GM21360 (cell line): ENCODE results near the gene MSI2.

Experiments
- ATAC-seq: cut with Tn5 transposase; IDR thresholded peaks from one replicate; pipeline ENCODE4 v1.9.1; 2021; ENCODE audit warnings: mild to moderate bottlenecking, moderate library complexity; ENCODE audit not compliant: unreplicated experiment

The MSI2 gene

DNA sequence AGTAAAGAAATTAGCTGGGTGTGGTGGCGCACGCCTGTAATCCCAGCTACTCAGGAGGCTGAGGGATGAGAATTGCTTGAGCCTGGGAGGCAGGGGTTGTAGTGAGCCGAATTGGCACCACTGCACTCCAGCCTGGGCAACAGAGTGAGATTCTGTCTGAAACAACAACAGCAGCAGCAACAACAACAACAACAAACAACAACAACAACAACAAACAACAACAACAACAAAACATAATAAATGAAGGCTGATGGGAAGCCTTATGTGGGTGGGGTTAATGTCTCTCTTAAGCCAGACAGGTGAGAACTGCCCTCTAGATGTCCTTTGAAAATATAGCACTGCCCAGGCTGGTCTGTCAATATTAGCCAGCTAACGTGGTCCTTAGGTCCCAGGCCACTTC lies 107.3 kb downstream of the MSI2 start:
- ATAC-seq: no peak

DNA sequence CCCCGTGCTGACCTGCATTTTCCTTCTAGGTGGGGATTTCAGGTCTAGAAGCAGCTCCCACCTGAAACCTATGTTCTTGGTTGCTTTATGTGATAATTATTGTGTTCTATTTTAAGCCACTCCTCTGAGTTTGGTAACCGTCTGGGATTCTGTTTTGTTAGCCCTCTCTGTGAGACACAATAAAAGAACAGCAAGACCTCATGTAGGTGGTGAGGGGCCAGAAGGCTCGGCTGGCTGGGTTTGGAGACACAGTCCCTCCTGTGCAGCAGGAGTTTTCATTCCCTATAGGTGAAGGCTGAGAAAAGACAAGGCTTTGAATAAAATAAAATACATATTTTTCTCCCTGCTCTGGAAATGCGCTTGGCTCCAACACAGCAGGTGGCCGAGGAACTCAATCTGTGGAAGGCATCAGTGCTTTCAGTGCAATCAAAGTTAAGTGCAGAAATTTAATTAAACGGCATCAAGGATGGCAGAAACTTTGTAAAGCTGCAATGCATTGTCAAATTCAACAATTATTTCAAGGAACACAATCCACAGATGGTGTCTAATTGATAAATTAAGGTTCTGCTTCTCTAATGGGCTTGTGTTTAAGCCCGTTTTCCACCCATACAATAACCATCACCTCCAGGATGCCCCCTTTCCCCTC lies 107.8 kb downstream of the MSI2 start:
- ATAC-seq: no peak

DNA sequence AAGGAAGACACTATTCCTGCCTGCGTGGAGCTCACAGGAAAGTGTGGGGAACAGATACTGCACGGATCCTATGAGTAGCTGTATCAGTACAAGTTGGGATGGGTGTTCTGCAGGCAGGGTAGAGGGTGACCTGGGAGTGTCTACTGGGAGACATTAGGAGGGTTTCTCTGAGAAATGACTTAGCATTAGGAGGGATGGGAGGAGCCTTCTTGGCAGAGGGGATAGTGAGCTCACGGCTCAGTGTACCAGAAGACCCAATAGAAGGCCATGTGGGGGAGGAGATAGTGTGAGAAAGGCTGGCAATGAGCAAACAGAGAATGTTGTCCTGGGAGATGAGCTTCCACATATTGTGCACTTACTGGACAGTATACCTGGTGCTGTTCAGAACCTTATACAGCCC lies 109.1 kb downstream of the MSI2 start:
- no peak for ATAC-seq

DNA sequence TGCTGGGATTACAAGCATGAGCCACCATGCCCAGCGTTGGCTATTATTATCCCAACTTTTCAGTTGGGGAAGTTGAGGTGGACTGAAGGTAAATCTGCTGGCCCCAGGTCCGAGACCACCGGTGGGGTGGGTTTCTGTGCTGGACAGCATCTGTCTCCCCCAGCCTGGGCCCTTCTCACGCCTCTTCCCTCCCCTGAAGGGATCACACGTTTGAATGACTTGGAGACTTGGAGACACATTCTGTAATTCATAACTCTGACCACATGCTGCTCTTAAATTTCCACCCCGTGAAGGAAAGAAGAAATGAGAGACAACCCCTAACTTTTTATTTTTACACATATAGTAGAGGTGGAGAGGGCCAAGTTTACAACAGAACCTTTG lies 109.8 kb downstream of the MSI2 start:
- ATAC-seq: no peak

DNA sequence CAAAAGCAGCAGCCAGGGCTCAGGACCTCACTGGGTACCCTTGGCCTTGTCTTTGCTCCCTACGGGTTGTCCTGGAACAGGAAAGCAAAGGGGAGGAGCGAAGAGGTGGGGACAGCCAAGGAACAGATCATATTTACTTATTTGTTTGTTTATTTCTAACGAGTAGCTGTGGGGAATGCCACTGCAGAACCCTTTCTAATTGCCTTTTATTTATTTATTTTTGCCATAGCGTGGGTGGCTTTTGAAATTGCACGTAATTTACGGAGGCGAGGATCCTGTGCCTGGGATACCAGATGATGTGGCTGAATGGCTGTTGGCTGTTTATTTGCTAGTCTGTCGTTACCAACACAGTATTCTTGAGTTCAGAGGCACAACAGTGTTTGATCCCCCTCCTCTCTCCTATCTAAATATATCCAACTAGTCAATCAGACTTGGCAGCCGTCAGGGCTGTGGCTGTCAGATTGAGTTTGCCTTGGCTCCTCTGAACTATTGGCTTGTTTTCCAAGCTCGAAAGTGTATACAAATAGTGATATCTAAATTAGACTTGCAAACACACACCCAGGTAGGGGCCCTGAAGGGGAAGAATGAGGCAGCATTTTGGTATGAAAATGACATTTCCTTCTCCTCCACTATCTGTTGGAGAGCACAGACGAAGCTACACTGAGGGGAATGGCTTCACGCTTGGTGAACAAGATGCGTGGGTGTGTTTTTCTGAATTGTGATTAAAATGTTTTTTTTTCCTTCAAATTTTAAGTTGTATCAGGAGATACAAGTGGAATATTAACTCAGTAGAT lies 110.4 kb downstream of the MSI2 start:
- ATAC-seq: no peak

GRCh38 chr17:57368637-57369336 lies 112.5 kb downstream of the MSI2 start:
- ATAC-seq: no peak

DNA sequence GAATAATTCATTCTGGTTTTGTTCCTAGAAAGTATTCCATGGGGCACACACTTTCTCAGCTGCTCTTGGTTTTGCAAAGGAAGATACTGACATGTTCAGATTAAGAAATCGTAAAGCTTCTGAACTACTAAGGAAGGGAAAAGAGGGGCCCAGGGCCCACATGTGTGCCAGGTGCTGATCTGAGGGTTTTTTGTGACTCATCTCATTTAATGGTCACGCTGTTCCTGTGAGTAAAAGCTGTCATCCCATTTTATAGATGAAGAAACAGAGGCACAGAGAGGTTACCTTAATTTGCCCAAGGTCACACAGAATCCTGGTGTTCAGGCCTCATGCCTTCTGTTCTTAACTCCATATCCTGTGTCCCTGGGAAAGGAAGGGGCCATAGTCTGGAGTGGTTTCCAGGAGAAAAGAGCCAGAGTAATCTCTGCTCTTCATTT lies 113.2 kb downstream of the MSI2 start:
- no peak for ATAC-seq

DNA sequence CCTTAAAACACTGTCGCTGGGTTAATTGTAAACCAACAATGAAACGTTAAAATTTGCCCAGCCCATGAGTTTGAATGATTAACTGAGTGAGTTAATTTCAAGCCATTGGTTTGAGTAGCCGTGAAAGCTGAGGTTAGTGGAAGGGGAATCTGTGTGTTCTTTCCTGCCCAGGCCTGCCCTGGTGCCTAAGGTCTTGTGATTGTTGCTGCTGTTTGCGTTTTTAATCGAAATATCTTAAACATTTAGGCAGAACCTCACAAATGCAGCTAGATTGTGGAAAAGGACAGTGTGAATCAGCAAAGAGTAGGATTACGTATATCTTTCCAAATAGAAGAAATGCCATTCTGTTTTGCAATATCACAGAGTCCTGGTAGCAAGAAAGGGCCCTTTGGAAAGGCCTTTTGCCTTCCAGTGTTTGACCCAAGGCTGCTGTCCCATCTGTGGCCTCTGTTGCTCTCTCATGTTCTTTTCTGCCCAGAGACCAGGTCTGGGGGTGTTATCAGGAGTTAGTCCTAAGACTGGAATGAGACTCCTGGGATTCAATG lies 113.8 kb downstream of the MSI2 start:
- ATAC-seq: no peak

DNA sequence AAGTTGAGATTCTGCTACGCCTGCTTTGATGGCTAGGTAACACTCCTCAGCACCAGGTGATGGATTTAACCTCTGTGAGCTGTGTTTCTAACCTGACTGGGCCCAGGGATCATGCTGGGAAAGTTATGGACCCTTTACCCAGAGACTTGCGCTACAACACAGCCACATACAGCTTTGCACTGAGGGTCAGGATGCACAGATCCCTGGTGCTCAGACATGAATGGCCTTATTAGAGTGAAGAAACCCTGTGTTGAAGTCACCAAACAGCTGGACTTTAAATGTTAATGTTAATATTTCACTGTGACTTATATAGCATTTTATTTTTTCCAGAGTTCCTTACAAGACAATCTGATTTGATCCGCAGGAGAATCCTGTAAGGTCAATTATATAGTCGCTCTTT lies 114.3 kb downstream of the MSI2 start:
- no peak for ATAC-seq

DNA sequence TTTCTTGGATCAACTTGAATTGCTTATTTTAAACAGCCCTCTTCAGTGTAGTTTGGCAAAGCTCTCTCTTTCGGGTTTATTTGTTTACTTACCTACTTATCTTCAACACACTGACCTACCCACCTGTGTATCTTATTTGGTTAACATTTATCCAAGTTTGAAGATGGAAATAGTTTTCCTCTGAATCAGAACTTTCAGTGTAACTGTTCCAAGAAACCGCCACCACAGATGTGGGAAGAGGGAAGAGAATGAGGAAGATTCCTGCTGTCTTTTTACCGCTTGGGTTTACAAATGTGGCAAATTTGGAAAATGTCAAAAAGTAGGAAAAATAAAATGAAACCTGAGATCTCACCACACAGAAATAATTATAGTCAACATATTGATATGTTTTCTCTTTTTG lies 115.8 kb downstream of the MSI2 start:
- no peak for ATAC-seq

DNA sequence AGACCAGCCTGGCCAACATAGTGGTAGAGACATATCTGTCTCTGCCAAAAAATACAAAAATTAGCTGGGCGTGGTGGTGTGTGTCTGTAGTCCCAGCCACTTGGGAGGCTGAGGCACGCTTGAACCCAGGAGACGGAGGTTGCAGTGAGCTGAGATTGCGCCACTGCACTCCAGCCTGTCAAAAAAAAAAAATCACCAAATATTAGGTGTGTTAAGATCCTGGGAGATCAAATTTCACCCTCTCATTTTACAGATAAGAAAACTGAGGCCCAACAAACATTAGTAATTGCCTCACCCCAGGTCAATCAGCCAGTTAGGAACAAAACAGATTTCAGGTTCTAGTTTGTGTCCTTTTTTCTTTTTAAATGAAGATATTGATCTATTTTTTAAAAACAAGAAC lies 116.7 kb downstream of the MSI2 start:
- ATAC-seq: no peak

DNA sequence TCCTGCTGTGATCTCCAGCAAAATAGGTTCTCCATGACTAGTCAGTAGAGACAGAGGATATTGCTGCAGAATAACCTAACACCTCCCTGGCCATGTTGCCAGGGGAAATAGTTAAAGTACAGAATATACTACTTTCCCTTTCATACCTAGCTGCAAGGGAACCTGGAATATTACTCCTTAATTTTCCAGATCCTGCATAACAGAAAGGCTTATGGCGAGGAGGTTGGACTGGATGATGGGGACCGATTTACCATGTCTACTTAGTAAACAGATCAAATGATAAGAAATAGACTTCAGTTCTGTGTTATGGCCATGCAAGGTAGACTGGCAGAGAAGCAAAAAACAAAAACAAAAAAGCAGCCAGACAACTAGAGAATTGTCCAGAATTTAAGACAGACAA lies 117.4 kb downstream of the MSI2 start:
- no peak for ATAC-seq

DNA sequence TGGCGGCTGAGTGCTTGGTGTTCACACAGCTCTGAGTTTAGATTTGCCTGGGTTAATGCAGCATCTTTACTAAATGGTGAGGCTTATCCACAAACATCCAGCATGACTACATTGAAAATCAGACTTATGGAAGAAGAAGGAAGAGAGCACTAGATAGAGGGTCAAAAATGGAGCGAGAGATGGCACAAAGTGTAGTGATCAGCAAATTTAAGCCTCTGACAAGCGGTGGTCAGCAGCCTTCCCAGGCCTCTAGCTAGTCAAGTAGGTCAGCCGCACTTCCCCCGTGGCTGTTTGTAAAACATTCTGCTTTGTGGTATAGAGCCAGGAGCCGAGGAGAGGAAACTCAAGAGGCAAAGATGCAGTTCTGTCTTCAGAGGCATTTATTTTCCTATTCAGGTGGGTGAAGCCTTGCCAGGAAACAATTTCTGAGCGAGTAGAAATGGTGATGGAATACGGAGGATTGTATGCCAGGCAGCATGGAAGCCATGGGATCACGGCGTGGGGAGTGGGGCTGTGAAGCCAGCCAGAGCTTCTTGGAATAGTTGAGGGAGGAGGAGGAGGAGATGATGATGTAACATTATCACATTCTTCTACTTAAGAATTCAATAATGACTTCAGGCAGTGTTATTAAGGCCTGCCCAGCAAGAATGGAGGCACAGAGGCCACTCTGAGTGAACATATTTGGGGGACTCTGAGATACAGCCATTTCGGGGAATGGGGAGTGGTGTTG lies 118.9 kb downstream of the MSI2 start:
- no peak for ATAC-seq

- no peak for ATAC-seq
Measured at GRCh38 chr17:57375770-57376225, 119.5 kb downstream of the MSI2 start.

DNA sequence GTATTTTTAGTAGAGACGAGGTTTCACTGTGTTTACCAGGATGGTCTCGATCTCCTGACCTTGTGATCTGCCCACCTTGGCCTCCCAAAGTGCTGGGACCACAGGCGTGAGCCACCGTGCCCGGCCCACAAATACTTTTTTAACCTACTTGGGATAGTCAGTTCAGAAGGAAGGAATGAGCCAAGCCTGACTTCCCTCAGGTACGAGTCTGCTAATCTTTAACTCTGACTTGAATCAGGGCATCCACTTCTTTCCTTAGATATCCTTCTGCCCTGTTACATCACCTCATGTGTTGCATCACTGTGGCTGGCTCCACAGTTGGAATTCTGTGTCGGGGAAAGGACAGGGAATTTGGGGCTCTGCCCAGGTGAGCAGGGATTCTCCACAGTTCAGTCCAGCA lies 120.8 kb downstream of the MSI2 start:
- ATAC-seq: no peak

GRCh38 chr17:57379237-57379894 lies 123.0 kb downstream of the MSI2 start:
- no peak for ATAC-seq

GRCh38 chr17:57379895-57380434 lies 123.6 kb downstream of the MSI2 start:
- ATAC-seq: no peak

DNA sequence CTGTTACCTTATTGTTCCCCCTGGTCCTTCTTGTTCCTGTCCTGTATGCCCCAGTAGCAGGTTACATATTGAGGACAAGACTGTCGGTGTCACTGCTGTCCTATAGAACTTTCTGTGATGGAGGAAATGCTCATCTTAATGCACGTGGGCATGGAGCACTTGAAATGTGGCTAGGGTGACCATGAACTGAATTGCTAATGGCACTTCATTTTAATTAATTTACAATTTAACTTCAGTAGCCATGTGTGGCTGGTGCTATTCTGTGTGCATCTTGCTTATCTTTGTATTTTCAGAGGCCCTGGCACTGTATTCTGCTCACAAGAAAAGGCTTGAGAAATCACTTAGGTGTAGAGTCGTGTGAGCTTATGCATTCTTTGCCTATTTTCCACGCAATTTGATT lies 125.2 kb downstream of the MSI2 start:
- ATAC-seq: no peak

DNA sequence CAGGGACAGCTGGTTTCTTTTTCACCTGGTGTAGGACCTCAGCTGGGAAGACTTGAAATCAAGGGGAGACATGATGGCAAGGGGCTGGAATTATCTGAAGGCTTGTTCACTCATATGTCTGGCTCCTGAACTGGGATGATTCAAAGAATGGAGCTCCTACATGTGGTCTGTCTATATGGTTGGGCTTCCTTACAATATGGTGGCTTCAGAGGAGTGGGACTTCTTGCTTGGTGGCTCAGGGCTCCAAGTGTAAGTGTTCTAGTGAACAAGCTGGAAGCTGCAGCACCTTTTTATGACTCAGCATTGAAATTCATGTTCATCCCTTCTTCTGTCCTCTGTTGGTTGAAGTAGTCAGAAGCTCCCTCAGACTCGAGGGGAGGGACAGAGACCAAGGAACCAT lies 127.9 kb downstream of the MSI2 start:
- no peak for ATAC-seq

DNA sequence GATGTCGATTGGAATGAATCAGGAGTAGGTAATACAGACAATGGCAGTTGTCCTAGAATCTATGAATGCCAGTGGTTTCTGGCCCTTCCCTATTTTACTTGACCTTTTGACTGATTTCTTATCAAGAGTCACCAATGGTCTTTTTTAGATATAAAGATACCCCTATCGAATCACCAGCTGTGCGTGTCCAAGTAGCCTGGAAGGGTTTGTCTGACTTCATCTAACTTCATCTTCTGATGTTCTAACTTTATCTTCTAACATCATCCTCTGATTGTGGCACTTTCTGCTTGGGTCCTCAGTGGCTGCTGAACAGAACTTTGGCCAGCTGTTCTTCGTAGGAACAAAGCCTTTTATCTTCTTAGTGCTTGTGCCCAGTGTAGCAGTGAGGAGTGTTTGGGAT lies 129.7 kb downstream of the MSI2 start:
- no peak for ATAC-seq
